Measurements from ENCODE around the gene INS.
"Not testable (repeated sequence)": the region's sequence is repeated elsewhere in the genome, so short reads cannot be mapped to it uniquely, and the experiment has no call there.

The INS gene

DNA sequence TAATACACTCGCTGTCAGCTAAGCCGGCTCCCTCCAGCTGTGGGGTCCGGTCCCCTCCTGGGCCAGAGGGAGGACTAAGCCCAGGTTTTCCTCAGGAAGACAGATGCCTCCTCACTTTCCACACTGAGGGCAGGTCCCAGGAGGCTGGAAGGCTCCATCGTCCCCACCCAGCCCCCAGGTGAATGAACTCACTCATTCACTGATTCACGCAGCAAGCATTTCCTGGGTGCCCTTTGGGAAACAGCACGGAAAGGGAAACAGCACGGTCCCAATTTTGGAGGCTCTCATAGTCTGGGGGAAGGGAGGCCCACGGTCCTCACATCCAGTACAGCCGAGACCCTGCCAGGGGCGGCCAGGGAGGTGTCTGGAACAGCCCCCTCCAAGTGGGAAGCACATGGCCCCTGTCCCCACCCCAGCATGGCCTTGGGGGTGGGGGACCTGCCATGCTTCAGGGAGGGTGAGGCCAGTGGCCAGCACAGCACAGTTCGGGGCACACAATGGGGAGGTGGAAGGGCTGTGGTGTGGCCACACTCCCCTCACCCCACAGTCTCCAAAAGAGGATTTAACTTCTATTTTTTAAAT, 19.9 kb upstream of the INS start:
- DNase-seq, result no peak

- no peak for DNase-seq
Observed at GRCh38 chr11:2180347-2180746, 19.3 kb upstream of the INS start.

- DNase-seq, result no peak
Observed at GRCh38 chr11:2179516-2179915, 18.5 kb upstream of the INS start.

DNA sequence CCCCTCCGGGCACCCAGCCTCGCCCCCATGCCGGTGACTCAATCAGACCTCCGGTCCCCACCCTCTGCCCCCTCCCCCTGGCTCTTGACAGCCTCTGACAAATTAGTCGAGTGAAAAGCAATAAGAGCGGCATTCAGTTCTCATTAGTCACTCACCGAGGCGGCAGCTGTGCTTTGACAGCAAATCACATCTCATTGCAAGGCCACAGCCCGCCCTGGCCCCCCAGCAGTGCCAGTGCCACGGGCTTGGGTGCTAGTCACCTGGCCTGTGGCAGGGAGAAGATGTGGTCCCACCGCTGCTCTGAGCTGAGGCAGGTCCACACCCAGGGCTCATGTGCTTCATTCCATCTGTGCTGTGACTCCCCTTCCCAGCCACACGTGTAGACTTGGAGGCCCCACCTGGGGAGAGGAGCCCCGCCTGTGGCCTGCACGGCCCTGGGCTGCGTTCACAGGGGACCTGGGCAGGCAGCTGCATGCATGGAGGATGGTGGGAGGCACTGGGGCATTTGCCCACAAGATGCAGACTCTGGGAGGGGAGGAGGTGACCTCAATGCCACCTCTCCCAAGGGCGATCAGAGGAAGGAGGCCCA, 18.0 kb upstream of the INS start:
- DNase-seq, result no peak

DNA sequence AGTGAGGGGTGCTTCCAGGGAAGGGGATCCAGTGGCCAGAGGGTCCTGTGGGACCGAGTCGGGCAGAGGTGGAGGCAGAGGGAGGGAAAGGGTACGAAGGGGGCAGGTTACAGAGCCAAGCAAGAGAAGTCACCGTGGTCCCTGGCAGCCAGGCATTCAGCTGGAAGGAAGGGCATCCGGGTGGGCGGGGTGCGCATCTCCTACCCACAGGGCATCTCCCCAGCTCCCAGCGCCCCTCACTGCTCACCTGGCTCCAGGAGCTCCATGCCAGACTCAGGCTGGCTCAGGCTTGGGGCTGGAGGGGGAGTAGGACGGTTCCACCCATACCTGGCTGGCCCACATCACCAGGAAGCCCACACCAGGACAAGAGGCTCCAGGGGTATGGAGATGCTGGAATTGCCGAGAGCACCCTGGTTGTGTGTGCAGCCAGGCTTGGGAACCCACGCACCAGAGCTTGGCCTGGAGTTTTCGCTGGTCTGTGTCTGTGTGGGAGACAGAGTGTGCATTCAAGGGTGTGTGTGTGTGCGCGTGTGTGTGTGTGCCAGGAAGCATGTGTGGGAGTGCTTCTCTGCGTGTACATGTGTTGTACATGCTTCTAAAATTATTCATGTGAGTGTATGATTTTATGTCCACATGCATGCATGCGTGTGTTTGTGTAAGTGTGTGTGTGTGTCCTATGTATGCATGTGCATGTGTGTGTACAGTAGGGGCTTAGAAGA, 17.2 kb upstream of the INS start:
- DNase-seq, result not testable (repeated sequence)

DNA sequence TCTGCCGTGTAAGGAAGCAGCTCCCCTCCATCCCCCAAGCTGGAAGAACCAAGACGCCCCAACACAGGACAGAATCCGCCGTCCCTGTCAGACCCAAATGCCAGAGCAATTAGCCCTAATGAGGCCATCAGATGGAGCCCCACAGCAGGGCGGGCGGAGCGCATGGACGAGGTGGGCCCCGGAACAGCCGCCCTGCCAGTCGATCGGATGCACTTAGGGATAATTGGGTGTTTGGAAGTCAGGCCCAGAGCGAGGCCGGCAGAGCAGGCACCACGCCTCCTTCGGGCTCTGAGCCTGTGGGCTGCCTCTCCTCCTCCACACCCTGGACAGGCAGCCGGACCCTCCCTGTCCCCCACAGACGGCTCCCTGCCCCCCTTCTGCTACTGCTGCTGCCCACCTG, 16.1 kb upstream of the INS start:
- DNase-seq, result no peak

DNA sequence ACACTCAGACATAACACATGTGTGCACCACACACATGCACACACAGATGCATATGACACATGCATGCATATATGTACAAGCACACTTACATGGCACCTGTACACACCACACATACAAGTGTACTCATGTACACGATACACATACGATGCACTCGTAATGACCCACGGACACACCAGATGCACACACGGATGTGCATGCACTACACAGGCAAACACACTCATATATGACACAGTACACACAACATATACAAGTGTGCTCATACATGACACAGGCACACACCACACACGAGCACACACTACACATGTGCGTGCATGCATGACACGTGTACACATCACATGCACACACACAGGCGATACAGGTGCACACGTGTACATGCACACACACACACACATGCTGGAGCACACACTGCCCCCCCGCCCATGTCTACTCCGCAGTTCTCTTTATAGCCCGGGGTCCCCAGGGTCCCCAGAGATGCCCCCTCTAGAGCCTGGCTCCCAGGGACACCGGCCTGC, 15.4 kb upstream of the INS start:
- DNase-seq, result no peak

GRCh38 chr11:2175659-2176058, 14.7 kb upstream of the INS start:
- no peak for DNase-seq

GRCh38 chr11:2174361-2174760, 13.4 kb upstream of the INS start:
- DNase-seq, result no peak

DNA sequence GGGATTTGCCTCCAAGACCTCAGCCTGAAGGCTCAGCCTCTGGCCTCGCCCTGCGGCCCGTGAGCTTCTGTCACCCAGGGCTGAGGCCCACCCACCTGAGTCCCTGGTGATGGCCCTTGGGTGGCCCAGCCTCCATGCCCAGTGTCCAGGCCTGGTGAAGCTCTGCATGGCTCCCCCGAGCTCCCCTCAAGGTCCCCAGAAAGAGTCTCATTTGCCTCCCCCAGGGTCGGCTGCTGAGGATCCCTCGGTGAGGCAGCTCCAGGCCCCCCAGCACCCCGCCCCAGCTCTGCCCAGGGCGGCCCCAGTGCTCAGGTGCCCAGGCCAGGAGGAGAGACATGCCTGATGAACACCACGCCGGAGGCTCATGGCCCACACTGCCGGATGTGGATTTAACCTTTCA, 12.8 kb upstream of the INS start:
- no peak for DNase-seq

GRCh38 chr11:2173150-2173693, 12.2 kb upstream of the INS start:
- DNase-seq, result no peak

GRCh38 chr11:2172676-2173075, 11.7 kb upstream of the INS start:
- DNase-seq, result no peak

DNA sequence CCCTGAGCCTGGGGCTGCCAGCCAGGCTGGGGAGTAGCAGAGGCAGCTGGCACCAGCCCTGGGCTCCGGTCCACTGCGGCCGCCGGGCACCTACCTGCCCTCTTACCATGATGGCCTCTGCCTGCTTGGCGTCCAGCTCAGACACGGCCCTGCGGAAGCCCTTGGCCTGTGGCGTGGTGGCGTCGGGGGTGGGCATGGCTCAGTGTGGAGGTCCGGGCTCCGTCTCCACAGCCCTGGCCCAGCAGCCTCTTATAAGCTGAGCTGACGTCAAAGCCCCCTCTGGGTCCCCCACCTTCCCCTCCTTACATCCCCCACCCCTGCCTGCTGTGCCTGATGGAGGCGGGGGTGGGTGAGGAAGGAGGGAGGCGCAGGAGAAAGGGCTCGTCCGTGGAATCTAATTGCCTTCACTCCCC, 10.6 kb upstream of the INS start, which contains the start of gene TH:
TSS of gene TH (minus strand) at position 225 of the 413 bp plus-strand sequence. CDS start at position 196, 29 bp downstream.
- no peak for DNase-seq

DNA sequence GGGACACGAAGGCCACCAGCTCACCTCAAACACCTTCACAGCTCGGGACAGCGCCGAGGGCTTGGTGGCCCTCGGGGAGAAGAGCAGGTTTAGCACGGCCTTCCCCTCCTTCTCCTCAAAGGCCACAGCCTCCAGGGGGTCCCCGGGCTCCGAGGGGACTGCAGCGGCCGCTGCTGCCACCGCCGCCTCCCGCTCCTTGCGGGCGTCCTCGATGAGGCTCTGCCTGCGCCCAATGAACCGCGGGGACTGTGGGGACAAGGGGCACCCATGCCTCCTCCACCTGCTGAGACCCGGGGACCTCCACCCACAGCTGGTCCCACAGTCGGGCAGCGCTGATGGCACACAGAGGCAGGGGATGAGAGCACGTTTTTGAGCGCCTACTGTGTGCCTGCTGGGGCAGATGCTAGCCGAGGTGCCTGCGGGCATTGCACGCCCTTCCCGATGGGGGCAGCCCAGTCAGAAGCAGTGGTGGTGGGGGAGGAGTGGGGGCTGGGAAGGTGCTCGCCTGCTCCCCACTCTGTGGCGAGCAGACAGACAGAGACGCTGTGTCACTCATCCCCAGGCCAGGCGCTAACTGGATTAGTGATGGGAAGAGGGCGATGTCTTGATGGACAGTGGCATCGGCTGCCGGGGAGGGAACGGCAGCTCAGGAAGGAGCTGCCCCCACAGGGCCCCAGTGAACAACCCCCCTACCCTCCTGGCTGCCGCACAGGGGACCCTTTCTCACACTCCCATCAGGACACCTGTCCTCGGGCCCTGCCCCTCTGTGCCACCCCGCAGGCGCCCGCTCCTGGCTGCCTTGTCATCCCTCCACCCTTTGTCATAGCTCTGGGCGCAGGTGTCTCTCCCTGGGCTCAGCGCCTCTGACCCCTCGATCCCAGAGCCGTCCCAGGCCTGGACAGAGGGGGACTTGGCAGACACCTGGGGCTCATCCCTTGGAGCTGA, 8.9 kb upstream of the INS start:
- no peak for DNase-seq

DNA sequence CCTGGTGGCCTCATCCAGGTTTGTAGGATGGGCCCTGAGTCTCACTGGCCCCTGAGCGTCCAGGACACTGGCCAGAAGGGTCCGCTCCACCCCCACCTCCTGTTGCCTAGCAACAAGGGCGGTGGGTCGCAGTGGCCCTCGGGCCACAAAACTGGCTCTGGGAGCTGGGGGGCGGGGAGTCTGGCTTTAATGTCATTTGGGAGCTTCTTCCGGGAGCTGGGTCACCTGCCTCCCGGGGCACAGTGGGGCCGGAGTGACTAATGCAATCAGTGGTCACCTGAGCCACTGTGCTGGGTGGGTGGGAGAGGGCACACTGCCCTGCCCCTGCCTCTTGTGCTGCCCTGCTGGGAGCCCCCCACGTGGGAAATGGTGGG, 8.0 kb upstream of the INS start:
- DNase-seq, result no peak

- DNase-seq, result no peak
Observed at GRCh38 chr11:2168286-2169004, 7.4 kb upstream of the INS start.

- no peak for DNase-seq
Observed at GRCh38 chr11:2167141-2168045, 6.4 kb upstream of the INS start.

GRCh38 chr11:2166091-2166851, 5.3 kb upstream of the INS start:
- peak; percentile 23 for DNase-seq

DNA sequence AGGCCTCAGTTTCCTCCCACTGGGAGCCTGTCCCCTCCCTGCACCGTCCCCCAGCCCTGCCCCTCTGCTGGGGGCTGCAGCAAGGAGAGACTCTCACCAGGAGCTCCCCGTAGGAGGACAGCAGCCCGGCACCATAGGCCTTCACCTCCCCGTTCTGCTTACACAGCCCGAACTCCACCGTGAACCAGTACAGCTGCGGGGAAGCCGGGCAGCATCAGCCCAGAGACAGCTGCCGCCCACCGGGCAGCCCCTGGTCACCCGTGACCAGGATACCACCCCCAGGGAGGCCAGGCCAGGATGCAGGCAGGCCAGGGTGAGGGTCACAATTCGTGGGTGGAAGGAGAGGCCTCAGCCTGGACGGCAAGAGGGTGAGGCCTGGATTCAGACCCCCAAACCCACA, 4.6 kb upstream of the INS start:
- DNase-seq, result no peak

DNA sequence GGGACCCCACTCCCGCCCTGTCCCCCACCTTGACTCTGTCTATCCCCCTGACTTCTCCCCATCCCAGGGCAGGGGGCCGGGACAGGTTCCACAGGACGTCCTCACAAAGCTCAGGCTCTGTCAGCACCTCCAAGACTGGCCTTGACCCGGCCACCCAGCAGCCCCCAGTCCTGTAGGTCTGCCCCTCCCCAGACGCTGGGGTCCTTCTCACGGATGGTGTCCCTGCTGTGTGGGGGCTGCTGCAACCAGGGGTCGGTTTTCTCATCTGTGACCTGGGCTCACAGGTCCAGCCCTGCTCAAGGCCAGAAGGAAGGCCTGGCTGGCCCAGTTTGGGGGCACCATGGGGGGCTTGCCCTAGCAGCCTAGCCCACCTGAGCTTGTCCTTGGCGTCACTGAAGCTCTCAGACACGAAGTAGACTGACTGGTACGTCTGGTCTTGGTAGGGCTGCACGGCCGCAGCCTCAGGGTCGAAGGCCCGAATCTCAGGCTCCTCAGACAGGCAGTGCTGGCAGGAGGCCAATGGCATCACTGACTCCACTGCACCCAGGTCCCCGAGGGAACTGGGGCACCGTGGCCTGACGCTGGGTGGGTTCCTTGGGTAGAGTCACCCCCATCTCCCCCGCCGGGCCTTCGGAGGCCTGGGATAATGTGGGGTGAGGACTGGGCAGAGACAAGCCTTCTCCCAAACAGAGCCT, 4.0 kb upstream of the INS start:
- DNase-seq, result no peak
